NCI-H1092 treated with DMSO at 0.1 percent for 48 hours (cell line): ENCODE measurements around the gene SH3RF3.

Source experiments
- DNase-seq: peaks from one replicate; lab custom pipeline; 2025; lab: John Stamatoyannopoulos, UW

Gene SH3RF3

GRCh38 chr2:109476641-109477441, 347.8 kb downstream of the SH3RF3 start:
- no peak for DNase-seq

- DNase-seq: no peak
These were observed 350.0 kb downstream of the SH3RF3 start for GRCh38 chr2:109478906-109479493.

GRCh38 chr2:109479804-109480203, 350.8 kb downstream of the SH3RF3 start:
- DNase-seq: no peak

- DNase-seq: no peak
These were observed 351.6 kb downstream of the SH3RF3 start for GRCh38 chr2:109480486-109481195.

- DNase-seq: no peak
These were observed 352.2 kb downstream of the SH3RF3 start for GRCh38 chr2:109481196-109481555.

- DNase-seq: no peak
These were observed 352.6 kb downstream of the SH3RF3 start for GRCh38 chr2:109481599-109481998.

- no peak for DNase-seq
These were observed 353.4 kb downstream of the SH3RF3 start for GRCh38 chr2:109482361-109482861.

GRCh38 chr2:109486711-109487535, 357.9 kb downstream of the SH3RF3 start:
- DNase-seq: no peak

GRCh38 chr2:109487536-109487869, 358.5 kb downstream of the SH3RF3 start:
- no peak for DNase-seq

GRCh38 chr2:109487871-109488655, 359.1 kb downstream of the SH3RF3 start:
- no peak for DNase-seq

- no peak for DNase-seq
These were observed 360.3 kb downstream of the SH3RF3 start for GRCh38 chr2:109489296-109489695.

GRCh38 chr2:109493176-109493935, 364.4 kb downstream of the SH3RF3 start:
- no peak for DNase-seq

- DNase-seq: no peak
These were observed 365.3 kb downstream of the SH3RF3 start for GRCh38 chr2:109494351-109494750.

GRCh38 chr2:109497463-109497862, 368.5 kb downstream of the SH3RF3 start:
- DNase-seq: no peak

GRCh38 chr2:109497911-109498870, 369.2 kb downstream of the SH3RF3 start:
- no peak for DNase-seq

GRCh38 chr2:109498906-109499305, 369.9 kb downstream of the SH3RF3 start:
- DNase-seq: no peak

- no peak for DNase-seq
These were observed 370.6 kb downstream of the SH3RF3 start for GRCh38 chr2:109499566-109499965.

GRCh38 chr2:109500910-109501309, 371.9 kb downstream of the SH3RF3 start:
- DNase-seq: no peak

GRCh38 chr2:109501461-109501860, 372.5 kb downstream of the SH3RF3 start:
- no peak for DNase-seq
